ENCODE data around the gene SETBP1. TPM values are rescaled to one million over a fixed set of nuclear protein-coding genes. Genes with fewer than 3 reads are reported as not detected.

Gene SETBP1
- total and polyA plus RNA-seq, 2 of the 4 experiments (the other 2 are of a cell fraction), result 0.19 to 0.36 TPM

DNA sequence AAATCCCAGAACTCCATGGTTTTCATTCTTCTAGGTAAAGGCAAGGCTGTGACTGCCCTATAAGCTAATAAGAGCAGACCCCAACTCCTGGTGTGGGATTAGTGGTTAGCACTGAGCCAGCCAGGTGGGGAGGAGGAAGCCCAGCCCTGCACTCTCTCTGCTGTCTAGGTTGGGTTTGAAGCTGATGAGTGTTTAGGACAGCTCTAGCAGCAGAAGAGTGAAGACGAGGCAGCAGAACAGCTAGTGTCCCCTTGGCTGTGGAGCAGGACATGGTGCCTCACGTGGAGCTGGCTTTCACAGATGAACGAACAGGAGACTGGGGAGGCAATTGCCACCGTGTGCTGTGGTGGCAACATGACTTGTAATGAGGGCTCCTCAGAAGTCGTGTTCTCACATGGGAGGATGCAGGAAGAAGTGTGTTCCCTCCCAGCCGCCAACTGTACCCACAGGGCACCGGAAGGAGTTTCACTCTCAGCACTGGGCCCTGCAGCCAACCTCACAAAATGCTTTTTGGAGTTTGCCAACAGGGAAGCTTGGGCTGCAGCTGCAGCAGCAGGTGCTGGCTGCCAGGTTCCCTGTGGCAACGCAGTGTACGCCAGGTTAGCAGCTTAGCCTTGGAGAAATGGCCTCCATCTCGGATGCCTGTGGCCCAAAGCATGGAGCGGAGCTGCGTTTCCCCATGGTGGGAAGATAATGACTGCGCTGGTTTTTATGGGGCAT, 328.2 kb downstream of the SETBP1 start:
- Histone ChIP-seq H2BK20ac (ENCODE audit: low read depth, low read length) (no peak overlapping the region), H3K9ac (ENCODE audit: low read depth, low read length) (no peak overlapping the region), H2BK5ac (ENCODE audit: low read depth, low read length, poor library complexity, severe bottlenecking) (no peak overlapping the region), H3K23ac (ENCODE audit: low read depth, low read length) (no peak overlapping the region), H3K4me2 (ENCODE audit: low read depth, low read length) (no peak overlapping the region), H2AFZ (replicated peaks; ENCODE audit: low read length, poor library complexity) (no peak overlapping the region), H3K27ac (ENCODE audit: insufficient read depth, low read length) (no peak overlapping the region), H3K4me3 (ENCODE audit: insufficient read depth, low read depth, low read length) (no peak overlapping the region), H4K8ac (ENCODE audit: low read depth in 2 of 2, low read length in 2 of 2) (no peak overlapping the region), H4K91ac (ENCODE audit: insufficient read depth, low read depth, low read length) (no peak overlapping the region), H2AK5ac (ENCODE audit: low read depth, low read length) (no peak overlapping the region), H4K5ac (ENCODE audit: low read depth, low read length) (no peak overlapping the region), H2BK15ac (ENCODE audit: low read depth, low read length) (no peak overlapping the region), H2AK9ac (replicated peaks; ENCODE audit: low read depth, low read length, poor library complexity) (no peak overlapping the region), H2BK120ac (ENCODE audit: low read depth, low read length) (no peak overlapping the region), H3K18ac (ENCODE audit: low read depth, low read length) (no peak overlapping the region), H3K4ac (ENCODE audit: low read depth, low read length) (no peak overlapping the region), H3K14ac (replicated peaks; ENCODE audit: low read depth, low read length) (no peak overlapping the region), H3K27me3 (ENCODE audit: control insufficient read depth, insufficient read depth, low read length) (no peaks in the 10 kb centered on the region), H3K4me1 (ENCODE audit: control insufficient read depth, insufficient read depth, low read length) (peaks cover 3% of the 10 kb centered on the region), H3K79me1 (ENCODE audit: low read depth in 1 of 2, low read length in 2 of 2) (no peaks in the 10 kb centered on the region), H3K9me1 (ENCODE audit: insufficient read depth, low read length) (peaks cover 3% of the 10 kb centered on the region; the same call in 1 of the 2 replicates), H3K9me3 (ENCODE audit: control insufficient read depth, insufficient read depth, low read length) (no peaks in the 10 kb centered on the region), H4K20me1 (ENCODE audit: insufficient read depth, low read length) (no peaks in the 10 kb centered on the region), H3K36me3 (ENCODE audit: control insufficient read depth, insufficient read depth, low read length) (no peaks in the 10 kb centered on the region), H3K56ac (ENCODE audit: extremely low read depth, insufficient read depth, low read length) (no peak overlapping the region)
- in situ Hi-C loops (cut with MboI; ENCODE audit: low sequenced_read_pairs) (no loop called here), dilution Hi-C loops (cut with HindIII; ENCODE audit: low sequenced_read_pairs, unreplicated experiment) (no loop called here), intact Hi-C loops (cut with micrococcal nuclease) (no loop called here)
- ATAC-seq (ENCODE audit: low read depth), result no peak
- POLR2A ChIA-PET (ENCODE audit: unreplicated experiment), result no interaction called here
- DNase-seq, result no peak
- BruUV-seq (replicated peaks), result no TSS peak
- 93% methylated on average over 2 of the region's 13 CpGs; no CpG with 5 or more reads in 1 of the 2 experiments for WGBS, 2 experiments (ENCODE audit: extremely low coverage in 2 of 2, insufficient read length in 1 of 2)
- CTCF ChIA-PET, result no interaction called here
- no peak for TF ChIP-seq NFE2L2 (IDR thresholded peaks at IDR 0.05; ENCODE audit: low read depth, low read length)
- no peak for TF ChIP-seq RAD21 (IDR thresholded peaks at IDR 0.05; ENCODE audit: low read length)
- TF ChIP-seq RCOR1 (IDR thresholded peaks at IDR 0.05; ENCODE audit: insufficient replicate concordance, low read length), result no peak

Data from IMR-90 (cell line).